ENCODE data around the gene SCD.
"Not testable (repeated sequence)": the region's sequence is repeated elsewhere in the genome, so short reads cannot be mapped to it uniquely, and the experiment has no call there.

DNA sequence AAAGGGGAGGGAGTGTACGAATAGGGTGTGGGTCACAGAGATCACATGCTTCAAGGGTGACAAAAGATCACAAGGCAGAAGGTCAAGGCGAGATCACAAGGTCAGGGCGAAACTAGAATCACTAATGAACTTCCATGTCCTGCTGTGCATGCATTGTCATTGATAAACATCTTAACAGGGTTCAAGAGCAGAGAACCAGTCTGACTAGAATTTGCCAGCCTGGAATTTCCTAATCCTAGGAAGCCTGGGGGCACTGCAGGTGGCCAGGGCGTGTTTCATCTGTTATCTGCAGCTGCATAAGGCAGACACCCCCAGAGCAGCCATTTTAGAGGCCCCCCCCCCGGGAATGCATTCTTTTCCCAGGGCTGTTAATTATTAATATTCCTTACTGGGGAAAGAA lies 45.9 kb upstream of the SCD start:
- TF ChIP-seq, protein P1, sequence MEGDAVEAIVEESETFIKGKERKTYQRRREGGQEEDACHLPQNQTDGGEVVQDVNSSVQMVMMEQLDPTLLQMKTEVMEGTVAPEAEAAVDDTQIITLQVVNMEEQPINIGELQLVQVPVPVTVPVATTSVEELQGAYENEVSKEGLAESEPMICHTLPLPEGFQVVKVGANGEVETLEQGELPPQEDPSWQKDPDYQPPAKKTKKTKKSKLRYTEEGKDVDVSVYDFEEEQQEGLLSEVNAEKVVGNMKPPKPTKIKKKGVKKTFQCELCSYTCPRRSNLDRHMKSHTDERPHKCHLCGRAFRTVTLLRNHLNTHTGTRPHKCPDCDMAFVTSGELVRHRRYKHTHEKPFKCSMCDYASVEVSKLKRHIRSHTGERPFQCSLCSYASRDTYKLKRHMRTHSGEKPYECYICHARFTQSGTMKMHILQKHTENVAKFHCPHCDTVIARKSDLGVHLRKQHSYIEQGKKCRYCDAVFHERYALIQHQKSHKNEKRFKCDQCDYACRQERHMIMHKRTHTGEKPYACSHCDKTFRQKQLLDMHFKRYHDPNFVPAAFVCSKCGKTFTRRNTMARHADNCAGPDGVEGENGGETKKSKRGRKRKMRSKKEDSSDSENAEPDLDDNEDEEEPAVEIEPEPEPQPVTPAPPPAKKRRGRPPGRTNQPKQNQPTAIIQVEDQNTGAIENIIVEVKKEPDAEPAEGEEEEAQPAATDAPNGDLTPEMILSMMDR (IDR thresholded peaks at IDR 0.05 in 8 of 11, conservative IDR thresholded peaks at IDR 0.05 in 3 of 11), result not testable (repeated sequence)
- not testable (repeated sequence) for TF ChIP-seq POLR2A, POLR2AphosphoS5 (IDR thresholded peaks at IDR 0.05)

All from spleen (tissue), 7 donors.